Skeletal muscle satellite cell (primary cell): Measurements from ENCODE around the gene PTOV1.

Experiments used
- H3K27me3 ChIP-seq: 2 replicates; pipeline ENCODE4 v1.7.0; 2013; ENCODE audit warnings: low read length; ENCODE audit not compliant: control insufficient read depth, insufficient read depth
- H3K36me3 ChIP-seq: 2 replicates; pipeline ENCODE4 v1.7.0; 2013; ENCODE audit warnings: mild to moderate bottlenecking, control low read depth, low read length; ENCODE audit not compliant: insufficient read depth
- H3K4me1 ChIP-seq: 2 replicates; pipeline ENCODE4 v1.7.0; 2013; ENCODE audit warnings: low read length; ENCODE audit not compliant: control insufficient read depth, insufficient read depth
- H3K4me2 ChIP-seq: 2 replicates; pipeline ENCODE4 v1.7.0; 2013; ENCODE audit warnings: mild to moderate bottlenecking, low read length
- H3K4me3 ChIP-seq: 2 replicates; pipeline ENCODE4 v1.7.0; 2013; ENCODE audit warnings: low read length
- H3K9ac ChIP-seq: 2 replicates; pipeline ENCODE4 v1.7.0; 2013; ENCODE audit warnings: mild to moderate bottlenecking, low read depth, low read length, moderate library complexity
- H3K9me3 ChIP-seq: replicated peaks from 2 replicates; pipeline ENCODE4 v1.7.0; 2013; ENCODE audit warnings: mild to moderate bottlenecking, control low read depth, low read length

Gene PTOV1

GRCh38 chr19:49890349-49891311, 39.7 kb downstream of the PTOV1 start:
- peak overlapping the region; percentile 69 for H3K4me2 ChIP-seq
- H3K27me3 ChIP-seq: peaks cover 14% of the 10 kb centered on the region
- no peaks in the 10 kb centered on the region for H3K36me3 ChIP-seq
- peak overlapping the region; percentile 58 for H3K4me3 ChIP-seq
- no peak overlapping the region for H3K9ac ChIP-seq
- peaks cover 6% of the 10 kb centered on the region for H3K4me1 ChIP-seq
- H3K9me3 ChIP-seq: no peaks in the 10 kb centered on the region

- no peaks in the 10 kb centered on the region for H3K9me3 ChIP-seq
- H3K4me1 ChIP-seq: peaks cover 6% of the 10 kb centered on the region
- H3K4me2 ChIP-seq: no peak overlapping the region
- H3K27me3 ChIP-seq: peaks cover 14% of the 10 kb centered on the region
- no peaks in the 10 kb centered on the region for H3K36me3 ChIP-seq
- H3K4me3 ChIP-seq: no peak overlapping the region
- no peak overlapping the region for H3K9ac ChIP-seq
Measured at GRCh38 chr19:49891393-49891792, 40.4 kb downstream of the PTOV1 start.

DNA sequence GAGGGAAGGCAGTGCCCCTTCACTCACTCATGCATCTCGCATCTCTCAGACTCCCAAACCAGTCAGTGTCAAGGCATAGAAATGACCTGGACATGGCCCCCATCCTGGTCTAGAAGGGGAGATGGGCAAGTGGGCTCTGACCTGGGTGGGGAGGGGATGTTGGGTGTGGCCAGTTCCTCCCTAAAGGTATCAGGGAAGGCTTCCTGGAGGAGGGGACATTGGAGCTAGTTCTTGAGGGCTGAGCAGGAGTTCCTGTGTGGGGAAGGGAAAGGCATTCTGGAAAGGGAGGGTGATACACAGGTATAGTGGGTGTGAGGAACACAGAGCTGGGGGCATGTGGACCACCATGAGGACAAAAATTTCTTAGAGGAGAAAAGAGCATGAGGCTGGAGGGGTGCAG, 41.8 kb downstream of the PTOV1 start:
- Histone ChIP-seq H3K36me3 (no peaks in the 10 kb centered on the region), H3K4me1 (peaks cover 18% of the 10 kb centered on the region), H3K9me3 (no peaks in the 10 kb centered on the region), H3K27me3 (peaks cover 14% of the 10 kb centered on the region), H3K4me3 (no peak overlapping the region), H3K4me2 (no peak overlapping the region), H3K9ac (no peak overlapping the region)

DNA sequence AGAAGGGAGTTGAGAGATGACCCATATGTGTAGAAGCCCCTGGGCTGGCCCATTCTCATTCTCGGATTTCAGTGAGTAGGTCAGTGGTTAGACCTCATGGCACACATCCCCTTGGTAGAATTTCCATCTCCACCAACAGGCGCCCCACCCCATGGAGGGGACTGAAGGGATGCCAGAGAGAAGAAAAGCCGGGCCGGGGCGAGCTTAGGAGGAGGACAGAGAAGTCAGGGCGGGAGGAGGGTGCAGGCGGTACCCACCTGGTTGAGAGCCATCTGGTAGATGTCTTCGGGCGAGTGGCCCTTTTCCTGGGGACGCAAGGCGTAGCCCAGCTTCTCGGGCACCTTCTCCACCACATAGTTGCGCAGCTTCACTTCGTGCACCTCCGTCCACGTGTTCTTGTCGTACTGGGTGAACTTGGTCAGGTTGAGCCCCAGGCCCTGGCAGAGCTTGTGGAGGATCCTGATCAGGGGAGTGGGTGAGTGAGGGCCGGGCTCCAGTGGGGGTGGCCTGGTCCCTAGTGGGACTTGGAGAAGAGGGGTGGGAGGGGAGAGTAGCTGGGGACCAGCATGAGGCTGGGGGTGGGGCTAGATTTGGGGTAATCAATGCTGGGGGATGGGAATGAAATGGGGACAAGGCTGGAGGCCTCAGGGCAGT, 43.2 kb downstream of the PTOV1 start:
- Histone ChIP-seq H3K4me3 (no peak overlapping the region), H3K36me3 (no peaks in the 10 kb centered on the region), H3K27me3 (peaks cover 14% of the 10 kb centered on the region), H3K4me1 (peaks cover 21% of the 10 kb centered on the region), H3K9ac (no peak overlapping the region), H3K9me3 (no peaks in the 10 kb centered on the region), H3K4me2 (no peak overlapping the region)

- H3K4me2 ChIP-seq: no peak overlapping the region
- H3K27me3 ChIP-seq: peaks cover 14% of the 10 kb centered on the region
- peaks cover 18% of the 10 kb centered on the region for H3K4me1 ChIP-seq
- H3K9ac ChIP-seq: no peak overlapping the region
- no peaks in the 10 kb centered on the region for H3K9me3 ChIP-seq
- H3K36me3 ChIP-seq: no peaks in the 10 kb centered on the region
- H3K4me3 ChIP-seq: no peak overlapping the region
Measured at GRCh38 chr19:49894879-49895565, 44.1 kb downstream of the PTOV1 start.

- H3K27me3 ChIP-seq: peaks cover 14% of the 10 kb centered on the region
- H3K9ac ChIP-seq: no peak overlapping the region
- no peaks in the 10 kb centered on the region for H3K36me3 ChIP-seq
- H3K9me3 ChIP-seq: no peaks in the 10 kb centered on the region
- H3K4me3 ChIP-seq: no peak overlapping the region
- H3K4me2 ChIP-seq: no peak overlapping the region
- H3K4me1 ChIP-seq: peaks cover 15% of the 10 kb centered on the region
Measured at GRCh38 chr19:49895566-49896297, 44.8 kb downstream of the PTOV1 start.

DNA sequence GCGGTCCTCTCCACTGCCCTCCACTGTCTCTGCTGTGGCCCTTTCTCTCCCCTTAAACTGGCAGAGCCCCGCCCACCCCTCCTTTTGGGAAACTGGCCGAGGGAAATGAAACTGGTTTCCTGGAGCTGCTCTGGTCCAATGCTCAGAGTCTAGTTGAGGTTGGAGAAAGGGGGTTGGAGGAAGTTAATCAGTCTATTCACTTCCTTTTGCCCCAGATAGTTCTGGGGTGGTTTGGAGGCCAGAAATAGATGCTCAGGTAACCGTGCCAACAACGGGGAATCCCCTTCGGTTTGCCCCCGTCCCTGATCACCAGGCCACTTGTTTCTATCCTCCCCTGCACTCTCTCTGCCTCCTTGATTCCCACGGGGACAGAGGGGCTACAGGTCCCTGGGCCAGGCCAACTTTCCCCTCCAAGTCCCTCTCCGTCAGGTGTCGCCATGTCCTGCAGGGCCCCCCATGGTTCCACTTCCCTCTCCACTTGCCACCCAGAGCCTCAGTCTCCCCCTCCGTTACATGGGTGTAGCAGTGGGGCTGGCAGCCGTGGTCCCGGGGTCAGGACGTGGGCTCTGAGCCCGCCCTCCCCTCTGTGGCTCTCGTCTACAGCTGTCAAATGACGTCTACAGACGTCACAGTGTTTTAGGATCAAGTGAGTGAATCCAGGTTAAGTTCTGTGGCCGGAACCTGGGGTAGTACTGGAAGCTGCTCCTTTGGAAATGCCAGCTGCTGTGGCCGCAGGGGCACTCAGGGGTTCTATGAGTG, 46.1 kb downstream of the PTOV1 start, which contains the start of gene IL4I1:
TSS of gene IL4I1 (minus strand) at position 25 of the 759 bp plus-strand sequence. CDS start 727 bp downstream, outside the sequence.
- Histone ChIP-seq H3K4me3 (peak within 1 kb of the TSS; percentile 13), H3K4me1 (peaks cover 15% of the 10 kb centered on the region), H3K9ac (no peak within 1 kb of the TSS), H3K4me2 (peak within 1 kb of the TSS; percentile 26), H3K36me3 (no peaks in the 10 kb centered on the region), H3K9me3 (no peaks in the 10 kb centered on the region), H3K27me3 (peaks cover 4% of the 10 kb centered on the region)

GRCh38 chr19:49904136-49904535, 53.2 kb downstream of the PTOV1 start:
- no peaks in the 10 kb centered on the region for H3K9me3 ChIP-seq
- H3K9ac ChIP-seq: no peak overlapping the region
- H3K4me3 ChIP-seq: no peak overlapping the region
- no peak overlapping the region for H3K4me2 ChIP-seq
- no peaks in the 10 kb centered on the region for H3K4me1 ChIP-seq
- no peaks in the 10 kb centered on the region for H3K27me3 ChIP-seq
- H3K36me3 ChIP-seq: peaks cover 21% of the 10 kb centered on the region

- no peaks in the 10 kb centered on the region for H3K27me3 ChIP-seq
- peaks cover 33% of the 10 kb centered on the region for H3K36me3 ChIP-seq
- no peak overlapping the region for H3K4me2 ChIP-seq
- H3K4me3 ChIP-seq: no peak overlapping the region
- H3K9me3 ChIP-seq: no peaks in the 10 kb centered on the region
- H3K9ac ChIP-seq: no peak overlapping the region
- no peaks in the 10 kb centered on the region for H3K4me1 ChIP-seq
Measured at GRCh38 chr19:49906879-49907564, 56.1 kb downstream of the PTOV1 start.
